ENCODE data around the gene RUSC1. TPM values are rescaled to one million over a fixed set of nuclear protein-coding genes. Genes with fewer than 3 reads are reported as not detected.

The RUSC1 gene
- total and polyA plus RNA-seq, 2 of the 8 experiments (the other 6 are each of a cell fraction or from before 2014, with no cell fraction given), result 54.6 to 90.4 TPM

DNA sequence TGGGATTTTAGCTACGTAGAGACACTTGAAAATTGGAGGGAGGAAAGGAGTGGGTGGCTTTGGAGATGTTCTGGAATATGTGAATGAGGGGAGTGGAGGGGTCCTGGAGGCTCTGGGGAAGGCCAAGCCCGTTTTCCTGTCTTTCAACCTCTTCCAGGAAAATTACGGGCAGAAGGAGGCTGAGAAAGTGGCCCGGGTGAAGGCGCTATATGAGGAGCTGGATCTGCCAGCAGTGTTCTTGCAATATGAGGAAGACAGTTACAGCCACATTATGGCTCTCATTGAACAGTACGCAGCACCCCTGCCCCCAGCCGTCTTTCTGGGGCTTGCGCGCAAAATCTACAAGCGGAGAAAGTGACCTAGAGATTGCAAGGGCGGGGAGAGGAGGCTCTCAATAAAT is 442 bp upstream of the RUSC1 start:
- Histone ChIP-seq H3K56ac (replicated peaks; ENCODE audit: insufficient read length, low read depth, low read length) (no peak overlapping the region), H3K9ac (replicated peaks in 1 of 4; ENCODE audit: extremely low read depth in 1 of 4, low read depth in 3 of 4, low read length in 3 of 4) (no peak overlapping the region), H4K5ac (ENCODE audit: insufficient read length, low read depth, low read length) (no peak overlapping the region), H2BK15ac (ENCODE audit: low read length) (no peak overlapping the region), H3K27me3 (replicated peaks in 1 of 4; ENCODE audit: control insufficient read depth in 3 of 4, extremely low read depth in 1 of 4, insufficient read depth in 3 of 4, low read length in 3 of 4) (peaks cover 0 to 5% (median 3%) of the 10 kb centered on the region in 4 experiments; a peak in 4 of 7 replicates), H2AK5ac (ENCODE audit: low read depth, low read length) (no peak overlapping the region), H4K20me1 (replicated peaks in 1 of 2; ENCODE audit: control insufficient read depth in 1 of 2, insufficient read depth in 2 of 2, low read length in 2 of 2) (peaks cover 8 to 18% of the 10 kb centered on the region in 2 experiments), H3K79me1 (ENCODE audit: low read depth, low read length) (no peaks in the 10 kb centered on the region), H3K18ac (ENCODE audit: extremely low read depth, low read length) (no peak overlapping the region), H2AFZ (ENCODE audit: low read length) (no peak overlapping the region), H3K27ac (ENCODE audit: low read depth, low read length) (no peak overlapping the region), H4K8ac (ENCODE audit: extremely low read depth, insufficient read depth, low read length) (no peak overlapping the region), H3K4me2 (ENCODE audit: insufficient read depth in 1 of 2, low read depth in 2 of 2, low read length in 2 of 2) (peak overlapping the region; percentile 73 to 97), H4K91ac (replicated peaks; ENCODE audit: insufficient read length, low read length) (no peak overlapping the region), H3K4me3 (ENCODE audit: extremely low read depth in 1 of 4, insufficient read depth in 2 of 4, low read depth in 3 of 4, low read length in 4 of 4) (peak overlapping the region; percentile 42 to 94 (median 76); a peak in 7 of 8 replicates), H3K4me1 (replicated peaks in 1 of 4; ENCODE audit: control insufficient read depth in 3 of 4, insufficient read depth in 4 of 4, low read length in 3 of 4) (peaks cover 6 to 20% (median 12%) of the 10 kb centered on the region in 4 experiments; a peak in 6 of 7 replicates), H2BK120ac (replicated peaks; ENCODE audit: low read depth, low read length) (no peak overlapping the region), H3K9me3 (ENCODE audit: insufficient read depth in 2 of 2, low read depth in 1 of 2, low read length in 1 of 2) (no peaks in the 10 kb centered on the region), H3K36me3 (ENCODE audit: control insufficient read depth in 2 of 4, insufficient read depth in 4 of 4, low read length in 3 of 4) (peaks cover 4 to 25% (median 16%) of the 10 kb centered on the region in 4 experiments; a peak in 6 of 8 replicates), H2BK20ac (ENCODE audit: low read length) (no peak overlapping the region), H3K14ac (ENCODE audit: insufficient read length) (no peak overlapping the region), H3K23me2 (ENCODE audit: low read depth, low read length) (peaks cover 16% of the 10 kb centered on the region; the same call in 1 of the 2 replicates), H3K4ac (replicated peaks; ENCODE audit: insufficient read length, low read depth, low read length) (no peak overlapping the region), H3K23ac (ENCODE audit: insufficient read length) (no peak overlapping the region), H2BK5ac (ENCODE audit: low read depth, low read length) (peak overlapping the region; percentile 60), H2BK12ac (ENCODE audit: low read depth, low read length) (no peak overlapping the region), H3K79me2 (ENCODE audit: control insufficient read depth in 1 of 2, insufficient read depth in 2 of 2, low read length in 2 of 2) (no peaks in the 10 kb centered on the region)
- no peak for DNase-seq (ENCODE audit: low read depth in 1 of 2, low spot score in 2 of 2)
- 73% methylated on average over 11 of the region's 11 CpGs; no CpG with 5 or more reads in 1 of the 2 experiments for WGBS, 2 experiments (ENCODE audit: extremely low coverage in 1 of 2, insufficient coverage in 1 of 2, insufficient read length in 1 of 2, insufficient replicate concordance in 2 of 2, low coverage in 1 of 2, low lambda C conversion rate in 2 of 2, missing lambda C conversion rate in 1 of 2)
- CTCF ChIA-PET (ENCODE audit: partially characterized antibody), result interaction anchor here (0.8 to 15.0 kb wide), 9 partner anchors 9 to 127 kb away, joined by 3 to 227 read pairs (median 8); partner anchors contain the start of genes CLK2, ENTREP3 and FDPS
- no peak for FAIRE-seq
- POLR2A ChIA-PET (ENCODE audit: partially characterized antibody), result interaction anchor here (0.8 to 4.6 kb wide), 16 partner anchors 8 to 147 kb away, joined by 3 to 21 read pairs (median 4); partner anchors contain the start of genes CLK2, FDPS, KRTCAP2 and MTX1
- TF ChIP-seq HDAC6 (IDR thresholded peaks at IDR 0.05; ENCODE audit: low read depth, low read length), result no peak
- TF ChIP-seq E2F6 (IDR thresholded peaks at IDR 0.05), result no peak
- TF ChIP-seq NANOG (IDR thresholded peaks at IDR 0.05; ENCODE audit: insufficient read depth, low read depth, low read length, poor library complexity, severe bottlenecking), result no peak
- no peak for TF ChIP-seq KDM1A (IDR thresholded peaks at IDR 0.05; ENCODE audit: borderline replicate concordance, low read length)
- TF ChIP-seq CTBP2 (IDR thresholded peaks at IDR 0.05; ENCODE audit: borderline replicate concordance, insufficient read depth, insufficient read length, low read length), result no peak
- no peak for TF ChIP-seq CHD2 (IDR thresholded peaks at IDR 0.05; ENCODE audit: low read length)
- no peak for TF ChIP-seq EP300 (IDR thresholded peaks at IDR 0.05; ENCODE audit: borderline replicate concordance in 1 of 2, low read depth in 2 of 2, low read length in 2 of 2)
